Brain pericyte (primary cell): Measurements from ENCODE around the gene ACTBL2.
"Not testable (repeated sequence)": the region's sequence is repeated elsewhere in the genome, so short reads cannot be mapped to it uniquely, and the experiment has no call there.

Experiments used
- DNase-seq: peaks from one replicate; pipeline ENCODE4 v3.0.0-alpha.2; 2012; ENCODE audit warnings: low read depth, low spot score

ACTBL2 gene

DNA sequence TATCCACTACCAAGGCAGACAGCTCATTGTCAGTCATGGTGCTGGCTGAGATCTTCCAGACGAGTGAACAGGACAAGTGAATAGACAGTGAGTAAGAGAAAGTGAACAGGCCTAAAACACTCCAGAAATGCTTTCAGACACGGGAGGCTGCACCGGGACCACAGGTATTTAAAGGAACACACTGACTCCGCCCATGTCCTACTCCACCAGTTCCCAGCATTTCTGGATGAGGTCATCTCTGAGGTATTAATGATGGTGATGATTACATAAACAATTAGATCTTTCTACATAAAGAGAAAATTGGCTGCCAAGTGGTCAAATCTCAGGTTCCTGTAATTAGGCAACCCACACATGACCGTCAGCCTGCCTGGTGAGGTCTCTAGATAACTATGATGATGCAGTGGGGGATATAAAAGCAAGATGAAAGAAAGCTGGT lies at the start of gene ACTBL2:
ACTBL2 (minus strand) TSS at position 141 of the 436 bp plus-strand sequence; CDS start at position 37, 104 bp downstream.
- DNase-seq: no peak

DNA sequence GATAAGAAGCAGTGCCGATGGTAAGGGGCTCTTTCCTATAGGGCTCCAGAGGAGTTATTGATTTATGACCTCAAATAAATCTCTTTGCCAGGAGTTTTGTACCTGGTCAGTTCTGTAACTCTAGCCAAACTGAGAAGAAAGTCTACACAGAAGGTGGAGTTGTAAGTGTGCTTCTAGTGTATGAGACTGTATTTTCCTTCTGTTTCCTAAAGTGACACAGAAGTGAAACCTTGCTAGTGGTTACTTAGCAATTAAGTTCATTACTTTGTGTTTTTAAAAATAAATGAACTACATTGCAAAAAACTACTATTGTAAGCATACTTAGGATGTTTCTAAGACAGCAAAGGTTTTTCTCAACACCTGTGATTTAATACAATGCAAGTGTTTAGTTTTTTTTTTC lies 48.7 kb upstream of the ACTBL2 start:
- DNase-seq: no peak

DNA sequence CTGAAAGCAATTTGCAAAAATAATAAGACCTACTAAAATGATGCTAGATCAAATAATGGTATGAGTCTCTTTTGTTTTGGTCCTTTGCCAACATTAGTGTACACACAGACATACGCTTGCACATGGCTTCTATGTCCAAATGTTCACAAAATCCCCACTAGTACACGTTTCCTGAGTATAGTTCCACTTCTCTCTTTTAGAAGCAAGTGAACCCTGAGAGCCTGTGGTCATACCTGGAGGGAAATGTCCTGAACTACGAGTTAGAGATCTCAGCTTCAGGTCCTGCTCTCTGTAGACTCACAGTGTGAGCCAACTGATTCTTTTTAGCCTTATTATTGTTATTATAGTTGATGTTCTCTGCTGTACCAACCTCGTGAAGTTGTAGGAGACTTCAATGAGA lies 47.3 kb upstream of the ACTBL2 start:
- DNase-seq: no peak

DNA sequence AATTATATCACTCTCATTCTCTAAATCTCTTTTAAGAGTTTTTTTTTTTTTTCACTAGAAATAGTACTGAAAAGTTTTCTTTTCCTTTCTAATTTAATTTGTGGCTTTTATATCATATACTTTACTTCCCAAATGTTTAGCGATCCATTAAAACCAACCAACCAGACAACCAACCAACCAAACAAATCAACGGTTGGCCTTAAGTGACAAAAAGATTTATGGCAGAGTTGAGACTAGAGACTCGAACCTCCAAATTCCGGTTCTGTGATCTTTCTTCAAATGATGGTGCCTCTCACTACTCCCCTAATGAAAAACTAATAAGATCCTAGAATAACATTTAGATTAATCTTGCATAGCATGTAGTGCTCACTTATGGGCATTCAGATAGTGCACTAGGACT lies 45.3 kb upstream of the ACTBL2 start:
- no peak for DNase-seq

DNA sequence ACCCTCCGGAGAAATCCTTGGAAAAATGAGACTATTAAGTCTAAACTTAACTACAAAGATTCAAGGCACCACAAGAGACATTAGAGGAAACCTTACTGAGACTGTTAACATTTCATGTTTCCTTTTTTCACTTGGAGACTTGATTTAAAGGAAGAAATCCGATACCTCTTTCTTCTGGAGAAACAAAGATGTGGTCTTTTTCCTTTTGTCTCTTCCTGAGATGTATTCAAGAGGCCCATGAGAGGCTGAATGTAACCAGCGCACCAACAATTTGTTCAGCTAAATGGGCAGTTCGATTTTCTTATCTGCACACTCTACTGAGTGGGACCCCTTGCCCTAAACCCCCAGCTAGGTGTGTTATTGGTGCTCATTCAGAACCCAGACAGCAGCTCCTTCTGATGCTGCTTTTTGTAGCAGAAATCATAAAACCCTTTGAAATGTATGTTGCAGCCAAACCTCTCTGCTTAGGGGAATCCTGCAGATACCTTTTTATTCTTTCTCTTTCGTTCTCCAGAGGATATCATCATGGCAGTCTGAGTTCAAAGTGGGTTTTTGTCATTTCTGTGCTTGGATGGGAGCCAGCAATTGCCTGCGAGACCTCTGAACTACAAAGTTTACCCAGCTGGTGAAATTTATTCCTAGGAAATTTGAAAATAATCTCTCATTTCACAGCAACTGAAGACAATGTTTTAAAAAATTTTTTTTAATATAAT lies 41.9 kb upstream of the ACTBL2 start:
- DNase-seq: no peak

DNA sequence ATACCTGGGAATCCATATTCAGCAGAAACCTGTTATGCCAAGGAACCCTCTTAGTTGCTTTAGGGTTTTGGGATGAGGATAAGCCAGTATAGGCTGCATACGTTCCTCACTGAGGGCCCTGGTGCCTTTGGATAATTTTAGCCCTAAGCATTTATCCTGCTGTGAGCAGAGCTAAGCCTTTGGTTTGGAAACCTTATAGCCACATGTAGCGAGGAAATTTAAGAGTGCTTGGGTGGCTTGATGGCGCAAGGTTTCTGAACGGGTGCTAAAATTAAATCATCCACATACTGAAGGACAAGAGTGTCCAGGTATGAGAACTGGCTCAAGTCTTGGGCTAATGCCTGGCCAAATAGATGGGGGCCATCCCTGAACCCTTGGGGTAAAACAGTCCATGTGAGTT lies 39.9 kb upstream of the ACTBL2 start:
- not testable (repeated sequence) for DNase-seq

DNA sequence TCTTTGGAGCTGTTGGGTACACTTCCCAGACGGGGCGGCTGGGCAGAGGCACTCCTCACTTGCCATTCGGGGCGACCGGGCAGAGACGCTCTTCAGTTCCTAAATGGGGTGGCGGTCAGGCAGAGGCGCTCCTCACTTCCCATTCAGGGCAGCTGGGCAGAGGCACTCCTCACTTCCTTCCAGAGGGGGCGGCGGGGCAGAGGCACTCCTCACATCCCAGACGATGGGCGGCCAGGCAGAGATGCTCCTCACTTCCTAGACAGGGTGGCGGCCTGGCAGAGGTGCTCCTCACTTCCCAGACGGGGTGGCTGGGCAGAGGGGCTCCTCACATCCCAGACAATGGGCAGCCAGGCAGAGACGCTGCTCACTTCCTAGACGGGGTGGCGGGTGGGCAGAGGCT lies 35.8 kb upstream of the ACTBL2 start:
- not testable (repeated sequence) for DNase-seq

DNA sequence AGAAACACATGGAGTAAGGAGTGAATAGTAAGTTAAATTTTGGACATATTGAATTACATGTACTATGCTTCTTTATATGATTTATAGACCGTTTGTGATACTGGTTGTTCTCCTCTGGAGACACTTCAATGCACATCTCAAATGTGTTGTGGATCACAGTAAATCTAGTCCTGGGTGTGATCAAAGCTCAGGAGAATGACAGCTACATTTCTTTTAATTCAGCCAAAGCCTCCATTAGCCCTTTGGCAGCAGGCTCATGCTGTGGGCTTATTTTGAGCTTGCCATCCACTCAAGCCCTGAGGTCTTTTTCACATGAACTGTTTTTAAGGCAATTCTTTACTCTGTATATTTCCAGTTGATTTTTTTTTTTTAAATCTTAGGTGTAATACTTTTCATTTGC lies 34.6 kb upstream of the ACTBL2 start:
- no peak for DNase-seq

DNA sequence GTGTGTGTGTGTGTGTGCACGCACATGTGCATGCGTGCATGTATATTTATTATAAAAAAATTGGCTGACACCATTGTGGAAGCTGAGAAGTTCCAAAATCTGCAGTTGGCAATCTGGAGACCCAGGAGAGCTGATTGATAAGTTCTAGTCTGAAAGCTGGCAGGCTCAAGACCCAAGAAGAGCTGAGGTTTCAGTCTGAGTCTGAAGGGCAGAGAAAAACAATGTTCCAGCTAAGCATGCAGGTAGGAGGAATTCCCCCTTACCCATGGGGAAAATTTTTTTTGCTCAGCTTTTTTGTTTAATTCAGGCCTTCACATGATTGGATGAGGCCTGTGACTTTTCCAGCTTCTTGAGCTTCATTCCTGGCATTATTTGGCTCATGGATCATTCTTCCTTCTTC lies 31.2 kb upstream of the ACTBL2 start:
- no peak for DNase-seq

DNA sequence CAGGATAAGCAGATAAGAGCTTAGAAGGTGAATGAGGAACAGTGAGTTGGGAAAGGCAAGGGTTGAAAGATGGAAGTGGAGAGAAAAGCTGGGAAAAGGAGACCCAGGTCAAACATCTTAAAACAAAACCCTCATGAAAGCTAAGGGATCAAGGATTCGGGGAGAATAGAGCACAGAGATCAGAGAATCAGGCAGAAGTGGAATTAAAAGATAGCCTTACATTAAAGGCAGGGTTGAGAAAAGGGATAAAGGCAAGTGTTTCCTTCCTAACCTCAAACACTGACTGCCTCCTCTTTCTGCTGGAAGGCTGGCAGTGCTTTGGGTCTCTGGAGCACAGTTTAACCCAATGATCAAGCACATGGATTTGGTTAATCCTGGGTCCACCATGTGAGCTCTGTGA lies 28.7 kb upstream of the ACTBL2 start:
- DNase-seq: no peak

DNA sequence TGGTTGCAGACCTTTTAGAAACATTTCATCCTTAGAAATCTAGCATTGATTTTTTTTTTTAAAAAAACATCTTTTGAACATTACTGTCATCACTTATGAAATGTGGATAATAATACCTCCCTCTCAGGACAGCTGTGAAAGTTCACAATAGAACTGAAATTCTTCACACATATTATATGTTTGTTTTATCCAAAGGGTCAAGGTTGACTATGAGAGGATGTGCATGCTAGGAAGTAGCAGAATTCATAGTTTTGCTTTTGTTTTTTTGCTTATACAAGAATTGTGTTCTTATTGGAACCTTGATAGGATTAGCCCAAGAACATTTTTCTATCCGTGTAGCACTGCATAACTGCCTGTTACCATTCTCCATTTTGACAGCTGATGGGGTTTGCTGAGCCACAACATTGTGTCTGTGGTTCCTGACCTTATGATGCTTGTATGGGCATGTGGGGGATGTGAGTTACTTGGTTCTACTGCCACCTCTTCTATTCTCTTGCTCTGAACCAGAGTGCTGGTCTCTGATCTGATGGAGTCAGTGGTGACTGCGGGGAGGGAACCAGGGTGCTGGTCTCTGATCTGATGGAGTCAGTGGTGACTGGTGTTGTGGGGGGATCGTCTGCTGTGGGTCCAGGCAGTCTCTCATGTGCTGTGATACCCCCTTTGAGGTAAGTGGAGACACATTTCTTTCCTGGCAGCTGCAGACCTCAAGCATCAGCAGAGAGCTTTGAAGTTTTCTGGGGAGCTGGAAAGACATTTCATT lies 27.1 kb upstream of the ACTBL2 start:
- no peak for DNase-seq

DNA sequence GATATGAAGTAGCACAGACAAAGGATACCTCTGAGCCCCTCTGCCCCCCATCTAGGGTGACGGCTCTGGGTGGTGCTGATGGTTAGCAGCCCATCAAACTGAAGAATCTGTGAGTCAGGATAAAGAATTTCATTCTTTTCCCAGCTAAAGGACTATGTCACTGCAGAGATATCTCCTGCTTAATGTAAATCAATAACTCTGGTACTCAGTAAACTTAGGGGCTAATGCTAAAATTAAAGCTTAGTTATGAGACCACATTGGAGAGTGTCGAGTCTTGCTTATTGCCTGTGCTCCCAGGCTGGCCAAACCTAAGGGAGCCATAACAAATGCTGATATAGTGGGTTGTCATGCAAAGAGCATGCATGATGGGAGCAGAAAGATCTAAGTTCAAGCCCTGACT lies 25.6 kb upstream of the ACTBL2 start:
- no peak for DNase-seq

DNA sequence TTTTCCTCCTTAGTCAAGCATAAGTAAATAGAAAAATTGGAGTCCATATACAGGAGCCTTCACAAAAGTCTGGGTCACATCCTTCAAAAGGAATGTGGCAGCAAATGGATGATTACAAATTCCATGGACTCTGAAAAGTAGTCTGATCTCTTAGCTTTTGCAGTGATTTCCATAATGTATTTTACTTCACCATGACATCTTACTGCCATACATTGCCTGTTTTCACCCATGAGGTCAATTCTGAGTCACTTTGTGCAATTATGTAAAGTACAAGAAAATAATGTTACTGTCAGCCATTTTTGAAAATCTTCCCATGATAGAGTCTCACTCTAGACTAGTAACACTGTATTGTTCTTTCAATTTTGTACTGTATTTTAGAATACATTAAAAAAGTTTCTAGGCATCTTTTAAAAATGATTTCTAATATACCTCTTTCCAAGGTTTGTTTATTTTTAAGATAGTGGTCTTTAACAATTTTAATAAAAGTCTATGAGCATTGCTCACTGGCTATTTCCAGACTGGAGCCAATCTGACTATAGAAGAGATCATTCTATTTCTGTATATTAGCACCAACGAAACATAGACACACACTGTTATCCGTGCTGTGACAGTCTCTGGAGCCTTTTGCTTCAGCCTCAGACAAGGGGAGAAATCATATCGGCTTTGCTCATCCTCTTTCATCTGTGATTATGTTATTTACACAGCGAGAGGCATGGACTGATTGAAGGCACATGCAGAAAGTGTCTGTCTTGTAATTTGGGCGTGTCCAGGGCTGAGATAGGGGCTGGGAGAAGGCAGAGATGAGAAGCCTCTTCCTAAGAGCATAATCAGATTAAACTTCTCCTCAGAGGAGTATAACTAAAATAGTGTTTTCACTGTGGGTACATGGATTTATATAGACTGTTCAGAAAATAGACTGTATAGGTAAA lies 22.9 kb upstream of the ACTBL2 start:
- no peak for DNase-seq

DNA sequence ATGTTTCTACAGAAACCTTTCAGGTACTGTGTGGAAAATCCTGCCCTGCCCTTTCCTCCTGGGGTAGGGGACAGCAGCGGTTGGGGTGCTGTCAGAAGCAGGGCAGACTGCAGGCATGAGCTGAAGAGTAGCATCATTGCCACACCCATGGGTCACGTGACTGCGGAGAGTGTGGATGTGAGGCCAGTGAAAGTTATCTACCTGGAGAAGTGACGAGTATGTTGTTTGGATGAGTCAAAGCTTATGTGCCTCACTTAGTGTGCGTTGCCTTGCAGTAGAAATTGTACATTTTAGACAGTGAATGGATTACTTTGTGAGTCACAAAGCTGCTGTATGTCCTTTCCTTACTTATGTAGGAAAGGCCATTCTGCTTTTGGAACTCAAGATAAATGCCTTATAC lies 21.7 kb upstream of the ACTBL2 start:
- DNase-seq: no peak

DNA sequence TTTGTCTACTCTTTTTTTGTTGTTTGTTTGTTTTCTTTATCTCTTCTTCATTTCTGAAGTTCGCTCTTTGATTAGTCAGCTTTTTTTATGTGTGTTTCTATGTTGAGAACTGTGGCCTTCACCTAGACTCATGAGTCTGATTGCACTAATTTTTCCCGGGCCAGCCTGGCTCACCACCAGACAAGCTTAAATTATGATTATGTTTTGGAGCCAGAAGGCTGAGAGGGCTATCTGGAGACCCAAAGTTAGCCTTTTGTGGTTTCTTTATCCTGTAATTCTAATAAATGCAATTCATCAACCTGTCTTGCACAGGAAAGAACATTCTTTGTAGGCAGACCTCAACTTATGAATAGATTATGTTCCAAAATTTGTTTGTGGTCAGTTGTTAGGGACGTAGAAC lies 20.8 kb upstream of the ACTBL2 start:
- no peak for DNase-seq

DNA sequence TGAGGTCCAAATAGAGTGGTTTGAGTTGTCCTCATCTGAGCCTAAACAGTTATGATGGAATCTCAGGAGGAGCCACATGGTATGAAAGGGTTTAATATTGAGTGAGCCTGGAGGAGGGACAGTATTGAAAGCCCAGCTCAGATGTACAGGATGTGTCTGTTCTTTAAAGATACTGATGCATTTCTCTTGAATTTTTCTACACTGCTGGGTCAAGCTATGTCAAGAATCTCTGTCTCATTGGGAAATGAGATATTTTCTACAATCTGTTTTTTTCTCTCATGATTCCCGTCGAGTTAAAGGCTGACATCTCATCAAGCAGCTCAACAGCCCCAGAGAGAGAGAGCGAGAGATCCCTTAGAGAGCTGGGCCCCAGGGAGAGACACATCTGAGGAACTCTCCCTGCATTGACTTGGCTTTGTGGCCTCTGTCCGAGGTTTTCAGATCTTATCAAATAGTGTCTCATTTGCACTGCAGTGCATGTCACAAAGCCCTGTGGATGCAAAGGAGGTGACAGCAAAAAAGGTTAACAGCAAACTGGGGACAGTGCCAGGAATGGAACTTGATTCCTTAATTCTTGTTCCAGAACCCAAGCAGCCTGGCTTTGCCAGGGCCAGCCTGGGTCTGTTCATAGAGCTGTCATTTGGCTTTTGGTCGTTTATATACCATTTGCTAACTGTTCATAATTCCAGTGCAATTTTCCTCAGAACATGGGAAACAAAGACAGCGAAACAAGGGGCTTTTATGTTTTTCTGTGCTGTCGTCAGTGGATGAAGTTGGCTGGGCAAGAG lies 19.0 kb upstream of the ACTBL2 start:
- no peak for DNase-seq

DNA sequence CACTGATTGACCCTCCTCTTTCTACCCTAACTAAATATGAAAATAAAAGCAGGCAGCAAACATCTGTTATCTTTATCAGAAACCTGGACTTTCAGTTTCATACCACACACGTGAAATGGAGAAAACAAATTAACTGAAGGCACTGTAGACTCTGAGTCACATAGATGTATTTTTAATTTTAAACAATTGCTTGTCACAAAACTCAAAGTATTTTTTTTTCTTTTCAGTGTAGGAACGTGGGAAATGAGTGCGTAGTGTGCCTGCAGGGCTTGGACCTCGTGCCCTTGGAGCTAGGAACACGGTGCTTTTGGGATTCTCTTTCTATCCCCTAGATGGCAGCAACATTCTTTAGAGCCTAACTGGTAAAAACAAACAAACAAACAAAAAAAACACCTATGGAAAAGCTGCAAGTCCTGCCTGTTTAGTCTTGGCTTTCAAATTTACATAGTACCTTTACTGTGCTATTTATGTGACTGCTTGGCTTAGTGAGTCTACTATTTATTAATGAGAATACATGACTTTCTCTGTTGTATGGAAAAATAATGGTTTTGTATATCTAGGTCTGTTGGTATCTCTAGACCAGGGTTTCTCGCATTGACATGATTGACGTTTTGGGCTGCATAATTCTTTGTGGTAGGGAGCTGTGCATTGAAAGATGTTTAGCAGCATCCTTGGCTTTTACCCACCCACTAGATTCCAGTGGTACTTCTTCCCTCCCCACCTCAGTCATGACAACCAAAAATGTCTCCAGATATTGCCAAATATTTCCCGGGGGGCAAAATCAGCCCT lies 16.8 kb upstream of the ACTBL2 start:
- DNase-seq: peak; percentile 26

DNA sequence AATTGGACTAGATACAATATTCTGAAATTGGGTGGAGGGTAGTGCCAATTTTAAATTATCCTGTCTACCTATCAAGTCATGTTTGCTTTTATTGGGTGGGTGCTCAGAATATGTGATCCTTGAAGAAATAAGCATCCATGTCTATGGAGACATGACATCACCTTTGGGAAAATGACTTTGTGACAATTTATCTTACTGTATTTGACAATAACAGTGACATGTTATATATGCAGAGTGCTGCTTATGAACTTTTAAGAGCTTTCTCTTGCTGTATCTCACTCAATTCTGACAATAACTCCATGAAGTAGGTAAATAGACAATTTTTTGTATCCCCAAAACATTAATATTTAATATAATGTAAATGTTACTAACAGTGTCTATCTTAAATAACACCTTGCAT lies 15.1 kb upstream of the ACTBL2 start:
- DNase-seq: no peak

DNA sequence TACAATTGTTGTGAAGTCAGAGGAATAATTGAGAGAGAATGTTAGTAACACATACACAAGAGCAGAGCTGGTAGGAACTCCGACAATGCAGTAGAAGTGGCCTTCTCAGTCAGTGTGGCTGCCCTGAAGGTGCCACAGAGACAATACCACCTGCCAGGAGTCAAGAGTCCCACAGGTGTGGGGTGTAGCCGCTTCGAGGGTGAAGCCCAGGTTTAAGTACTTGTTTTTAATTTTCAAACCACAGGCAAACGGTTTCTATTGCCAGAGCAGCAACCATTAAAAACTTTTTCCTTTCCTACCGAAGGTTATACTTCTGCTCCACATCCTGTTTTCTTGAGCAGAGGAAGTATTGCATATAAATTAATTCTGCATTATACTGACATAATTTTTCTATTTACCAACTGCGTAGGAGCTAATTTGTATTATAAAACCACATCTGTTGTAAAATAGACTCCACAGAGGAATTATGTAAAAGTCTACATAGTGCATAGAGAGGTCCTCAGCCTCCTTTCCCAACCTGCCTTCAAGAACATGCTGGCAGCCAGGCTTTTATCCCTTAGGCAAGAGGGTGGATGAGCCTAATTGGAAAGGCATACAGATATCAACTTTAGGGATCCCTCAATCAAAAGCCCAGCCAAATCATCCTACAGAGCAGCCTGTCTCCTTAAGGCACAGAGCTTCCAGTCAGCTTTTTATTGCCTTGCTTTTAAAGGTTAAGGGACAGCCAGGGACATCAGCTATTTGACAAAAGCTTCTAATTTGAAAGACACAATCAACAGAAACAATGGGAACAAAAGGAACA lies 12.9 kb upstream of the ACTBL2 start:
- no peak for DNase-seq
